T-cell (primary cell): ENCODE measurements around the gene STX18. TPM values are rescaled to one million over a fixed set of nuclear protein-coding genes. Genes with fewer than 3 reads are reported as not detected.

Experiments
- ATAC-seq, 4 experiments: fragments of 200-7000 bp in 3 of 4; fragments of 150-1000 bp in 1 of 4; cut with Tn5 transposase; replicated peaks in 1 of 4; 1 replicate in 3 of 4; 2 replicates in 1 of 4; pipeline ENCODE4 v1.10.0; 2021; ENCODE audit warnings: moderate library complexity in 3 of 4, mild to moderate bottlenecking in 2 of 4, moderate number of reproducible peaks in 1 of 4
- CTCF ChIA-PET, 2 donors: fragments of 300-600 bp; sonication (Branson Sonifier 250); formaldehyde crosslinking; loops; one replicate each; lab custom pipeline; 2022; ENCODE audit warnings: antibody characterized with exemption in 2 of 2; lab: Charles Lee
- POLR2A ChIA-PET, 2 donors: fragments of 300-600 bp; sonication (Branson Sonifier 250); formaldehyde crosslinking; loops; one replicate each; lab custom pipeline; 2022; ENCODE audit warnings: antibody characterized with exemption in 2 of 2; lab: Charles Lee
- DNase-seq, 35 experiments: peaks; one replicate each; pipeline versions ENCODE4 v3.0.0 to v3.0.0-alpha.2; 2013 to 2023
- H3K27ac ChIP-seq: one replicate; pipeline ENCODE4 v1.5.1; 2013; ENCODE audit warnings: low read length
- H3K27me3 ChIP-seq, 2 experiments: replicated peaks in 1 of 2; 1 replicate in 1 of 2; 2 replicates in 1 of 2; pipeline versions ENCODE4 v1.6.1 to v1.7.0; 2013; ENCODE audit warnings: low read length in 1 of 2, mixed read lengths in 1 of 2; ENCODE audit not compliant: control insufficient read depth in 2 of 2, insufficient read depth in 2 of 2; ENCODE audit errors: extremely low read depth in 1 of 2
- H3K36me3 ChIP-seq, 2 donors: 1 replicate in 1 of 2; 2 replicates in 1 of 2; pipeline versions ENCODE4 v1.6.1 to v1.7.0; 2013; ENCODE audit warnings: low read length in 1 of 2; ENCODE audit not compliant: control insufficient read depth in 2 of 2, insufficient read depth in 1 of 2; ENCODE audit errors: extremely low read depth in 1 of 2
- H3K4me1 ChIP-seq, 2 experiments: 1 replicate in 1 of 2; 2 replicates in 1 of 2; pipeline versions ENCODE4 v1.6.1 to v1.7.0; 2013; ENCODE audit warnings: low read length in 2 of 2, mixed read lengths in 1 of 2; ENCODE audit not compliant: insufficient read depth in 2 of 2, control insufficient read depth in 1 of 2; ENCODE audit errors: extremely low read depth in 1 of 2
- H3K4me3 ChIP-seq, 2 donors: 1 replicate in 1 of 2; 2 replicates in 1 of 2; pipeline versions ENCODE4 v1.5.1 to v1.7.0; 2013; ENCODE audit warnings: mild to moderate bottlenecking in 2 of 2, low read length in 1 of 2, moderate library complexity in 1 of 2; ENCODE audit not compliant: control insufficient read depth in 1 of 2; ENCODE audit errors: extremely low read depth in 1 of 2
- H3K9me3 ChIP-seq: 2 replicates; pipeline ENCODE4 v1.7.0; 2013
- H3K27ac Mint-ChIP-seq, 2 donors: one replicate each; pipeline ENCODE4 v1.8.0; 2020 to 2021; ENCODE audit warnings: mild to moderate bottlenecking in 2 of 2, mixed read lengths in 2 of 2
- H3K27me3 Mint-ChIP-seq, 2 donors: one replicate each; pipeline ENCODE4 v1.8.0; 2021 to 2022; ENCODE audit warnings: mixed read lengths in 2 of 2
- H3K36me3 Mint-ChIP-seq: one replicate; pipeline ENCODE4 v1.8.0; 2021; ENCODE audit warnings: mixed read lengths
- H3K4me1 Mint-ChIP-seq, 3 donors: one replicate each; pipeline ENCODE4 v1.8.0; 2020 to 2022; ENCODE audit warnings: mixed read lengths in 3 of 3, mild to moderate bottlenecking in 1 of 3
- H3K4me3 Mint-ChIP-seq, 3 donors: one replicate each; pipeline ENCODE4 v1.8.0; 2020 to 2022; ENCODE audit warnings: mild to moderate bottlenecking in 3 of 3, mixed read lengths in 3 of 3, moderate library complexity in 3 of 3
- H3K9me3 Mint-ChIP-seq, 3 donors: one replicate each; pipeline ENCODE4 v1.8.0; 2020 to 2022; ENCODE audit warnings: mixed read lengths in 3 of 3
- WGBS: methylation state at CpG from one replicate; pipeline ENCODE4 v1.1.5; 2013; ENCODE audit warnings: missing lambda C conversion rate; ENCODE audit not compliant: insufficient coverage; 5-methylcytosine and 5-hydroxymethylcytosine counted together
- total RNA-seq, 35 experiments: library from RNA in 6 of 35; stranded (reverse) in 6 of 35; fragments of 120-200 nt in 1 of 35; gene quantifications; one replicate each; pipeline versions ENCODE4 v1.2.1 to v1.2.4 and lab custom pipeline; 2013 to 2026

Gene STX18
- total RNA-seq, 5 donors from 2014 or later (not counting 1 experiment from before 2014, with no cell fraction given): 19.7 to 24.2 (median 22.3) TPM

- peaks cover 16 to 19% (median 17%) of the 10 kb centered on the region in 3 donors for H3K4me1 Mint-ChIP-seq
Observed at GRCh38 chr4:4502694-4503311, 39.0 kb downstream of the STX18 start.

GRCh38 chr4:4501679-4502078, 40.2 kb downstream of the STX18 start:
- H3K4me1 ChIP-seq: peaks cover 0 to 4% of the 10 kb centered on the region in 2 experiments
- no CpG with 5 or more reads among the region's 2 CpGs for WGBS
- Mint-ChIP-seq H3K27ac (no peak overlapping the region), H3K9me3 (no peaks in the 10 kb centered on the region), H3K4me3 (no peak overlapping the region), H3K27me3 (no peaks in the 10 kb centered on the region), H3K4me1 (peaks cover 16 to 19% (median 17%) of the 10 kb centered on the region in 3 donors), H3K36me3 (peaks cover 5% of the 10 kb centered on the region)
- H3K9me3 ChIP-seq: no peaks in the 10 kb centered on the region
- H3K27ac ChIP-seq: no peak overlapping the region
- ChIA-PET CTCF (interaction anchor here in 1 of 2 donors (0.7 kb wide), 1 partner anchor 11 kb away, joined by 3 read pairs; no protein-coding TSS in a partner anchor), POLR2A (interaction anchor here in 1 of 2 donors (0.6 to 0.7 kb wide), 2 partner anchors 10 to 40 kb away, joined by 3 read pairs; no protein-coding TSS in a partner anchor)
- no peaks in the 10 kb centered on the region for H3K27me3 ChIP-seq
- DNase-seq (no peak), ATAC-seq (no peak)
- no peaks in the 10 kb centered on the region for H3K36me3 ChIP-seq
- no peak overlapping the region for H3K4me3 ChIP-seq

More at GRCh38 chr4:4502694-4503311, 39.0 kb downstream of the STX18 start:
- Histone ChIP-seq H3K36me3 (no peaks in the 10 kb centered on the region), H3K27ac (peak overlapping the region; percentile 38), H3K27me3 (no peaks in the 10 kb centered on the region), H3K4me3 (peak overlapping the region; percentile 2 to 30), H3K9me3 (no peaks in the 10 kb centered on the region), H3K4me1 (peaks cover 0 to 4% of the 10 kb centered on the region in 2 experiments)
- ATAC-seq (peak; percentile 84 to 92 (median 86)), DNase-seq (peak in 10 of 35 experiments; percentile 2 to 40 (median 10))
- ChIA-PET POLR2A (no interaction called here), CTCF (interaction anchor here in 1 of 2 donors (0.7 to 1.1 kb wide), 3 partner anchors 9 to 40 kb away, joined by 3 to 4 read pairs (median 3); no protein-coding TSS in a partner anchor)
- Mint-ChIP-seq H3K4me3 (peak overlapping the region; percentile 58 to 68 (median 65)), H3K9me3 (no peaks in the 10 kb centered on the region), H3K27me3 (no peaks in the 10 kb centered on the region), H3K36me3 (peaks cover 9% of the 10 kb centered on the region), H3K27ac (peak overlapping the region; percentile 46 to 75)
- 9% methylated on average over 2 of the region's 10 CpGs for WGBS

DNA sequence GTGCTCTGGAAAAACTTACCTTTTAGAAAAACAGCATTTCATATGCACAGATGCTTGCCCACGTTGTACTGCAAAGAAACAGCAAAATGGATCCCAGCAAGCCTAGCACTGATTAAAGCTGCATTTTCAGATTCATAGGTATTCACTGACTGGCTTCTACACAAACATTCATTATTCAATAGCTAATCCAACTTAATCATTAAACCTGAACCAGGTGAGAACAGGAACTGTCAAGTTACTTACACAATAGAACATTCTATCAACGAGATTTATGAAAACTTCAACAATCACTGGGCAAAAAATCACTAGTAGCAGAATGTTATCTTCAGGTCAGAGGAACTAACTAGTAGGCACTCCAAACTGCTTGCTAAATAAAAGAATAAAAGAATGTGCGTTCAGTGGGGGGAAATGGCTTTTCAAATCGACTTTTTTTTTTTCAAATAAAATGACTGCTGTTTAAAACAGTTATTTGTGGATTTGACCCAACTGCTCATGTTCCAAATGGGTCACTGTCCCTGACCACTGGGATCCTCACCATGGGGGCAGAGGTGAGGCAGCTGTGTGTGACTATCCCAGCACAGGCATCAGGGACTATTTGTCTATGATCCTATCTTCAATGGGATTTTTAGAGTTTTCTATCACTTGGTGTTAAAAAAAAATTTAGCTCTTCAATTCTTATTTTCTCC, 42.3 kb downstream of the STX18 start:
- ATAC-seq: no peak
- Histone ChIP-seq H3K9me3 (no peaks in the 10 kb centered on the region), H3K36me3 (no peaks in the 10 kb centered on the region), H3K27ac (no peak overlapping the region), H3K4me1 (peaks cover 0 to 4% of the 10 kb centered on the region in 2 experiments), H3K4me3 (no peak overlapping the region), H3K27me3 (no peaks in the 10 kb centered on the region)
- ChIA-PET CTCF (no interaction called here), POLR2A (no interaction called here)
- H3K27me3 Mint-ChIP-seq: no peaks in the 10 kb centered on the region
- H3K4me1 Mint-ChIP-seq: peaks cover 17 to 24% (median 17%) of the 10 kb centered on the region in 3 donors
- 45% methylated on average over 1 of the region's 4 CpGs for WGBS
- DNase-seq: no peak
- no peak overlapping the region for H3K27ac Mint-ChIP-seq
- no peak overlapping the region for H3K4me3 Mint-ChIP-seq
- H3K9me3 Mint-ChIP-seq: no peaks in the 10 kb centered on the region
- no peaks in the 10 kb centered on the region for H3K36me3 Mint-ChIP-seq

DNA sequence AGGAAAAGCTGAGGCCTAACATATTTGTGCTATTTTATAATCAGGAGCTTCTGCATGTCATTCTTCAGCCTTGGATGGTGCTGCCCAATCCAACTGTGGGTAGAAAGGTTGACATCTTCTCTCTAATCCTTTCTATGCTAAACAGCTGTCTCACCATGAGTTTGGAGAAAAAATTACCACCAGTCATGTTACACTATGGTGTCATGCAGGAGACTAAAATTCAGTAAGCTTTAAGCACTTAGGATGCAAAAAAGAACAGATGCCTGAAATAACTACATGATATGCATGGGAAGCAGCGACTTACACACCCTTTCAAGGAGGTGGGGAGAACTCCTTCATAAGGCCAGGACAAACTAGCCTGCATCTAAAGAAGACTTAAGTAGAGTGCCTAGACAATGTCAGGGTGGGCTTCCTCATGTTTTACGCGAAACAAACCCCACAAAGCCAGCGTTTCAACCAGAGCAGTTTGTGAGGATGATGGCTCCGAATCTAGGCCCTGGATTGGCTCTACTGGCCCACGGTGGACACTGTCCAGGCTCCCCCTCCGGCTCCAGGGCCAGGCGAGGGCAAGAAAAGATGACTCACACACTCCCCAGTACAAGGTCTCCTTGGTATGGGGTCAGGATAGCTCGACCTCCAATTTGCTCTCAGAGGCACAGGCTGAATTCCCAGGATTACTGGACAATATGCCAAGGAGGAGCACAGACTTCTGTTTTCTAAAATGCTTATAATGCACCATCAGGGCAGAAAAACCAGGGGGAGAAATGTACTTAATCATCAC, 45.1 kb downstream of the STX18 start:
- H3K4me3 Mint-ChIP-seq: no peak overlapping the region
- H3K9me3 ChIP-seq: no peaks in the 10 kb centered on the region
- ATAC-seq (no peak), DNase-seq (no peak)
- no peaks in the 10 kb centered on the region for H3K27me3 Mint-ChIP-seq
- H3K36me3 ChIP-seq: no peaks in the 10 kb centered on the region
- POLR2A ChIA-PET: no interaction called here
- H3K27ac ChIP-seq: no peak overlapping the region
- H3K27me3 ChIP-seq: no peaks in the 10 kb centered on the region
- H3K4me1 Mint-ChIP-seq: peaks cover 16 to 25% (median 20%) of the 10 kb centered on the region in 3 donors
- H3K4me1 ChIP-seq: no peaks in the 10 kb centered on the region
- H3K9me3 Mint-ChIP-seq: no peaks in the 10 kb centered on the region
- H3K36me3 Mint-ChIP-seq: no peaks in the 10 kb centered on the region
- no peak overlapping the region for H3K4me3 ChIP-seq
- H3K27ac Mint-ChIP-seq: no peak overlapping the region
- CTCF ChIA-PET: no interaction called here
- WGBS: 100% methylated on average over 4 of the region's 9 CpGs

DNA sequence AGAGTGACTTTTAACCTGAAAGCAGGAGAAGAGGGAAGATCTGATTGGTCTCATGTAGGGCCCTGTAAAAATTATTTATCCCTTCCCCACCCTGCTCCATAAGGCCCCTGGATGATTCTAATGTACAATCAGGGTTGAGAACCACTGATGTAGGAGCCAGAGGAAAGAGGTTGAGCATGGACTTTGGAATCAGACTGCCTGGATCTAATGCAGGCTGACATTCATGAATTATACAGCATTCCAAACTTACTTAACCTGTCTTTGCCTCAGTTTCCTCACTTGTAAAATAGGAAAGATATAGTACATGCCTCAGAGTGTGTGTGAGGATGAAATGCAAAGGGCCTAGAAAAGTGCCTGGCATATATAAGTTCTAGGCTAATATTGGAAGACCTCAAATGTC, 47.0 kb downstream of the STX18 start:
- H3K9me3 ChIP-seq: no peaks in the 10 kb centered on the region
- no peaks in the 10 kb centered on the region for H3K27me3 Mint-ChIP-seq
- DNase-seq (no peak), ATAC-seq (no peak)
- ChIA-PET CTCF (no interaction called here), POLR2A (no interaction called here)
- H3K27ac ChIP-seq: no peak overlapping the region
- H3K9me3 Mint-ChIP-seq: no peaks in the 10 kb centered on the region
- peaks cover 14 to 25% (median 16%) of the 10 kb centered on the region in 3 donors for H3K4me1 Mint-ChIP-seq
- H3K4me3 ChIP-seq: no peak overlapping the region
- no peak overlapping the region for H3K4me3 Mint-ChIP-seq
- no peaks in the 10 kb centered on the region for H3K27me3 ChIP-seq
- no peaks in the 10 kb centered on the region for H3K36me3 Mint-ChIP-seq
- H3K27ac Mint-ChIP-seq: no peak overlapping the region
- no peaks in the 10 kb centered on the region for H3K36me3 ChIP-seq
- H3K4me1 ChIP-seq: no peaks in the 10 kb centered on the region
